HCT116 (cell line): ENCODE results near the gene MYL6B. TPM values are rescaled to one million over a fixed set of nuclear protein-coding genes. Genes with fewer than 3 reads are reported as not detected.

Experiments used
- ATAC-seq: fragments of 200-7000 bp; cut with Tn5 transposase; 2 replicates; pipeline ENCODE4 v1.9.1; 2020; ENCODE audit warnings: mild to moderate bottlenecking, moderate library complexity
- BruUV-seq: library from RNA; stranded (reverse); fragments of 400-500 nt; replicated peaks from 2 replicates; lab custom pipeline; 2021; lab: Mats Ljungman, UMichigan
- CTCF ChIA-PET: fragments of 300-600 bp; sonication (Branson Sonifier 250); formaldehyde crosslinking; loops from one replicate; lab custom pipeline; 2021; ENCODE audit warnings: antibody characterized with exemption; lab: Charles Lee
- POLR2A ChIA-PET: fragments of 300-600, 350-600 bp; sonication (Branson Sonifier 250); formaldehyde crosslinking; loops from one replicate; lab custom pipeline; 2021; ENCODE audit warnings: antibody characterized with exemption; lab: Charles Lee
- RAD21 ChIA-PET, 2 experiments: fragments of 300-600 bp; sonication (Branson Sonifier 250); formaldehyde crosslinking; loops; one replicate each; lab custom pipeline; 2023; ENCODE audit warnings: low total read pairs in 2 of 2; ENCODE audit not compliant: uncharacterized antibody in 2 of 2, unreplicated experiment in 2 of 2, low non-redundant PET in 1 of 2; lab: Charles Lee
- DNase-seq: peaks from one replicate; pipeline ENCODE4 v3.0.0-alpha.2; 2010; ENCODE audit warnings: low read depth, low spot score
- H2AFZ ChIP-seq: fragments of 200-600 bp; shearing (Covaris generic), sonication (generic); 2 replicates; pipeline ENCODE4 v1.6.1; 2017; ENCODE audit warnings: low read depth, mixed run types, mixed read lengths, antibody characterized with exemption, low read length; ENCODE audit not compliant: poor library complexity, severe bottlenecking
- H3K27ac ChIP-seq: 2 replicates; pipeline ENCODE4 v1.5.1; 2012; ENCODE audit warnings: low read depth, low read length
- H3K27me3 ChIP-seq: fragments of 200-600 bp; sonication (generic); 2 replicates; pipeline ENCODE4 v1.6.1; 2016; ENCODE audit warnings: mixed run types, low read length, mixed read lengths; ENCODE audit not compliant: insufficient read depth
- H3K36me3 ChIP-seq, 2 experiments: fragments of 200-500 bp in 1 of 2; fragments of 200-600 bp in 1 of 2; sonication (Bioruptor generic) in 1 of 2; sonication (generic) in 1 of 2; 2 replicates each; pipeline versions ENCODE4 v1.5.1 to v1.6.1; 2014 to 2016; ENCODE audit warnings: low read length in 2 of 2, inconsistent platforms in 1 of 2, mixed read lengths in 1 of 2, mixed run types in 1 of 2; ENCODE audit not compliant: insufficient read depth in 2 of 2, control insufficient read depth in 1 of 2
- H3K4me1 ChIP-seq, 2 experiments: fragments of 200-600 bp in 1 of 2; sonication (generic) in 1 of 2; 2 replicates each; pipeline versions ENCODE4 v1.5.1 to v1.6.1; 2012 to 2017; ENCODE audit warnings: low read length in 2 of 2, inconsistent platforms in 1 of 2, mild to moderate bottlenecking in 1 of 2, mixed read lengths in 1 of 2, mixed run types in 1 of 2, moderate library complexity in 1 of 2; ENCODE audit not compliant: insufficient read depth in 2 of 2, control insufficient read depth in 1 of 2
- H3K4me2 ChIP-seq: fragments of 200-600 bp; sonication (generic); 2 replicates; pipeline ENCODE4 v1.6.1; 2017; ENCODE audit warnings: mixed run types, low read length, mixed read lengths
- H3K4me3 ChIP-seq, 2 experiments: fragments of 200-600 bp in 1 of 2; sonication (generic) in 1 of 2; replicated peaks in 1 of 2; 2 replicates each; pipeline ENCODE4 v1.5.1; 2011 to 2016; ENCODE audit warnings: low read length in 2 of 2, control low read depth in 1 of 2, low read depth in 1 of 2, mild to moderate bottlenecking in 1 of 2, mixed read lengths in 1 of 2, mixed run types in 1 of 2
- H3K79me2 ChIP-seq: fragments of 200-600 bp; sonication (generic); 2 replicates; pipeline ENCODE4 v1.6.1; 2017; ENCODE audit warnings: mild to moderate bottlenecking, mixed run types, low read length, moderate library complexity, mixed read lengths; ENCODE audit not compliant: insufficient read depth
- H3K9ac ChIP-seq: fragments of 200-600 bp; sonication (generic); 2 replicates; pipeline ENCODE4 v1.6.1; 2016; ENCODE audit warnings: low read length, mixed read lengths
- H3K9me2 ChIP-seq: fragments of 200-600 bp; sonication (generic), shearing (Covaris generic); 2 replicates; pipeline ENCODE4 v1.6.1; 2017; ENCODE audit warnings: mixed run types, mild to moderate bottlenecking, moderate library complexity; ENCODE audit not compliant: insufficient read depth
- H3K9me3 ChIP-seq, 2 experiments: fragments of 200-500 bp in 1 of 2; fragments of 200-600 bp in 1 of 2; sonication (Bioruptor generic) in 1 of 2; sonication (generic) in 1 of 2; 2 replicates each; pipeline ENCODE4 v1.6.1; 2014 to 2017; ENCODE audit warnings: low read length in 2 of 2, mixed read lengths in 2 of 2, inconsistent platforms in 1 of 2, low read depth in 1 of 2, mild to moderate bottlenecking in 1 of 2, mixed run types in 1 of 2, moderate library complexity in 1 of 2; ENCODE audit not compliant: control insufficient read depth in 1 of 2, insufficient read depth in 1 of 2
- H4K20me1 ChIP-seq: fragments of 200-600 bp; sonication (generic), shearing (Covaris generic); 2 replicates; pipeline ENCODE4 v1.6.1; 2017; ENCODE audit warnings: mixed run types, mild to moderate bottlenecking, moderate library complexity; ENCODE audit not compliant: insufficient read depth
- ATF3 ChIP-seq: IDR thresholded peaks from 2 replicates; pipeline ENCODE4 v1.6.1; 2012
- CEBPB ChIP-seq: IDR thresholded peaks from 2 replicates; pipeline ENCODE4 v1.6.1; 2012; ENCODE audit warnings: low read depth
- CTCF ChIP-seq, 3 experiments: fragments of 200-600 bp in 1 of 3; sonication (generic) in 1 of 3; IDR thresholded peaks in 2 of 3; conservative IDR thresholded peaks in 1 of 3; 2 replicates each; pipeline ENCODE4 v1.5.1; 2012 to 2017; ENCODE audit warnings: low read depth in 2 of 3, low read length in 2 of 3, antibody characterized with exemption in 1 of 3, borderline replicate concordance in 1 of 3, control low read depth in 1 of 3, mild to moderate bottlenecking in 1 of 3, mixed read lengths in 1 of 3, mixed run types in 1 of 3, moderate library complexity in 1 of 3; ENCODE audit not compliant: insufficient read depth in 1 of 3
- EGR1 ChIP-seq: IDR thresholded peaks from 2 replicates; pipeline ENCODE4 v1.6.1; 2012; ENCODE audit warnings: low read depth
- JUND ChIP-seq: IDR thresholded peaks from 2 replicates; pipeline ENCODE4 v1.6.1; 2012
- MAX ChIP-seq: IDR thresholded peaks from 2 replicates; pipeline ENCODE4 v1.6.1; 2012
- POLR2A ChIP-seq: IDR thresholded peaks from 2 replicates; pipeline ENCODE4 v1.7.0; 2011; ENCODE audit warnings: borderline replicate concordance; ENCODE audit not compliant: insufficient read depth, insufficient read length; ENCODE audit errors: extremely low read depth
- POLR2AphosphoS5 ChIP-seq: IDR thresholded peaks from 2 replicates; pipeline ENCODE4 v1.6.1; 2011; ENCODE audit warnings: mild to moderate bottlenecking, low read depth, low read length, moderate library complexity
- RAD21 ChIP-seq: IDR thresholded peaks from 2 replicates; pipeline ENCODE4 v1.6.1; 2012; ENCODE audit warnings: low read depth, mild to moderate bottlenecking
- REST ChIP-seq: IDR thresholded peaks from 2 replicates; pipeline ENCODE4 v1.6.1; 2012; ENCODE audit warnings: low read depth
- SP1 ChIP-seq: IDR thresholded peaks from 2 replicates; pipeline ENCODE4 v1.6.1; 2012; ENCODE audit warnings: low read depth
- SRF ChIP-seq: IDR thresholded peaks from 2 replicates; pipeline ENCODE4 v1.6.1; 2012; ENCODE audit warnings: low read depth
- TCF7L2 ChIP-seq: IDR thresholded peaks from 2 replicates; pipeline ENCODE4 v1.7.0; 2011; ENCODE audit warnings: borderline replicate concordance, inconsistent platforms; ENCODE audit not compliant: insufficient read depth, insufficient read length; ENCODE audit errors: extremely low read depth
- YY1 ChIP-seq: IDR thresholded peaks from 2 replicates; pipeline ENCODE4 v1.6.1; 2011; ENCODE audit warnings: low read length, low read depth, moderate library complexity, mild to moderate bottlenecking; ENCODE audit not compliant: insufficient replicate concordance; ENCODE audit errors: extremely low read depth
- ZFX ChIP-seq: fragments of 450-650 bp; IDR thresholded peaks from 2 replicates; pipeline ENCODE4 v1.6.1; 2017
- intact Hi-C: fragments of 100-400 bp; cut with micrococcal nuclease; formaldehyde crosslinking; loops from 2 replicates; pipeline ENCODE4 v1.10.0; 2022
- total RNA-seq: library from RNA; stranded (reverse); gene quantifications from one replicate; pipeline ENCODE4 v1.2.1, GENCODE V29; 2021; ENCODE audit not compliant: unreplicated experiment

The MYL6B gene
- total RNA-seq, 1 experiment from 2014 or later: 94.3 TPM

- H3K27me3 ChIP-seq: no peaks in the 10 kb centered on the region
- peaks cover 29% of the 10 kb centered on the region for H3K79me2 ChIP-seq
- no peak for TF ChIP-seq YY1
- TF ChIP-seq RAD21: no peak
- no peak for TF ChIP-seq SP1
- TF ChIP-seq MAX: no peak
- TF ChIP-seq ATF3: no peak
- no peak for TF ChIP-seq SRF
- TF ChIP-seq EGR1: no peak
- no peak for TF ChIP-seq TCF7L2
- TF ChIP-seq CEBPB: no peak
- TF ChIP-seq REST: no peak
- no peak for TF ChIP-seq POLR2AphosphoS5
- no peak for TF ChIP-seq POLR2A
- TF ChIP-seq ZFX: no peak
- TF ChIP-seq JUND: no peak
- TF ChIP-seq CTCF (IDR thresholded peaks at IDR 0.05 in 2 of 3, conservative IDR thresholded peaks at IDR 0.05 in 1 of 3; ENCODE audit: borderline replicate concordance in 1 of 3, insufficient read depth in 1 of 3, low read depth in 2 of 3, low read length in 2 of 3): no peak
- H3K9me2 ChIP-seq: no peaks in the 10 kb centered on the region
- H3K4me2 ChIP-seq: peak overlapping the region; percentile 66
- DNase-seq (no peak), ATAC-seq (no peak)
- no peaks in the 10 kb centered on the region for H3K9me3 ChIP-seq
- no peak overlapping the region for H2AFZ ChIP-seq
- intact Hi-C loops: loop anchor here (2.0 kb wide), 1 partner anchor 338 kb away; no protein-coding TSS in a partner anchor
- BruUV-seq: no TSS peak
- ChIA-PET RAD21 (interaction anchor here in 1 of 2 experiments (0.6 kb wide), 1 partner anchor 31 kb away, joined by 3 read pairs; the partner anchor contains the start of gene MYL6), POLR2A (interaction anchor here (2.8 kb wide), 1 partner anchor 62 kb away, joined by 17 read pairs; the partner anchor contains the start of gene SMARCC2), CTCF (interaction anchor here (1.2 to 1.9 kb wide), 3 partner anchors 8 to 95 kb away, joined by 3 to 24 read pairs (median 10); partner anchors contain the start of genes RNF41, SMARCC2 and ZC3H10)
- no peak overlapping the region for H3K4me3 ChIP-seq
- H3K4me1 ChIP-seq: peaks cover 16 to 33% of the 10 kb centered on the region in 2 experiments
- peak overlapping the region; percentile 32 for H3K9ac ChIP-seq
- H3K27ac ChIP-seq: peak overlapping the region; percentile 54; the same call in 1 of the 2 replicates
- H3K36me3 ChIP-seq: peaks cover 7 to 20% of the 10 kb centered on the region in 2 experiments; a peak in 3 of 4 replicates
- H4K20me1 ChIP-seq: no peaks in the 10 kb centered on the region
Measured at GRCh38 chr12:56126732-56127239, 25.6 kb upstream of the MYL6B start.
